ENCODE measurements around the gene ST3GAL2.

Gene ST3GAL2

DNA sequence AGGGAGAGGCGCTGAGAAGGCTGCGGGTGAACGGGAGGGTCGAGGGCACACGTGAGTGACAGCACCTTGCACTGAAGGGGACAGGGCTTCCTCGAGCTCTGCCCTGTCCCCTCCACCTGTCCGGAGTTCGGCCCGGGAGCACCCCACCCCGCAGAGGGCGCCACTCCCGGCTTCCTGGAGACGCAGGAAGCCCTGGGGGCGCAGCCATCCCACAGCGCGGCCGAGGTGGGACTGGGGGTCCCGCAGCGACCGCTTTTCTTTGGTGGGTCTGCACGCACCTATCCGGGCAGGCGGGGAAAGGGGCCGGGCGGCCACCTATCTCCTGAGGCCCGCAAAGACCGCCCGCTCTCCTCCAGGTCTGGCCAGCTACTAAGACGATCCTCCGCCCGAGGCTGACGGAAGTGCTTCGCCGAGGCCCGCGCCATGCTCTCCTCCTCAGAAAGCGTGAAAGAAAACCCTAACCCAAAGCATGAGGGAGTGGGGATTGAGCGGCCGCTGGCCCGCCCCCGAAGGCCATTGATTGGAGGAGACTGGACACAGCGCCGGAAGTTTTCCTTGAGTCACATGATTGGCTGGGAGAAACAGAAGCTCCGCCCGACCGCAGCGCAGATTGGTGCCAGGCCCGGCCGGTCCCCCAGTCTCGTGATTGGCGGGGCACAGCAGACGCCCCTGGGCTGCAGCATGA, 57.8 kb downstream of the ST3GAL2 start:
- H3K4me3 ChIP-seq (ENCODE audit: insufficient read depth in 1 of 2, low read depth in 1 of 2, low read length in 2 of 2), result peak overlapping the region; percentile 73 to 86

DNA sequence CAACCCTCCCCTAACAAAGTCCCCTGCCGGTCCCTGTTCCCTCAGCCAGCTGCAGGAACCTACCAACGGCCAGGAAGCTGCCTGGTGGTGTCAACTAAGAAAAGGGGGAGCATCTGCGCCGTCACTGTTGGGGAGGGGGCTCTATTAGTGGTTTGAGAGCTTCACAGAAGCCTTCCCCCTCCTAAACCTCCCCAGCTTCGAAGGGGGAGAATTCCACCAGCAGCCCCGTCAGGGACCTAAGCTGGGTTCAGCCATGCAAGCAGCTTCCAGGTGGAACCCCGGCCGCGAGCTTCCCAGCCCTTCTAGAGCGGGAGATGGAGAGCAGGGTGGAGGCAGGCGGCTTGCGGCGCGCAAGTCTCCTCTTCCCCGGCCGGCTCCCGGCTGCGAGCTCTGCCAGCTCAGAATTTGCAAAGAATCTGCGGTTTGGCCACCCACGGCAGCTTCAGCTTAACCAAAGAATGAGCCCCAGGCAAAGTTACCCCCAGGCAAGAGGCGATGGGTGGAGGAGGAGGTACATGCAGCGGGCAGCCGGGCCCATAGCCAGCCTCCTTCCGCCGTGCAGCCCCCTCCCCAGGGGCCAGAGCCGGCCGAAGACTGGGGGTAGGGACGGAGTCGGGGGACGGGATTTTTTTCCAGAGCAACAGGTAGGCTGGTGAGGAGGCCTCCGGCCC, 58.5 kb downstream of the ST3GAL2 start:
- Histone ChIP-seq H2BK12ac (ENCODE audit: low read length in 2 of 2) (peak overlapping the region in 1 of 2 experiments; percentile 15), H3K4me3 (ENCODE audit: insufficient read depth in 1 of 2, low read depth in 1 of 2, low read length in 2 of 2) (peak overlapping the region; percentile 73 to 86), H3K79me1 (replicated peaks; ENCODE audit: low read length, poor library complexity, severe bottlenecking) (peaks cover 1% of the 10 kb centered on the region), H3K23ac (ENCODE audit: low read length in 2 of 2) (peak overlapping the region in 1 of 2 experiments; percentile 97), H3K36me3 (ENCODE audit: control insufficient read depth in 1 of 2, insufficient read depth in 2 of 2, low read depth in 1 of 2, low read length in 2 of 2) (peaks cover 36 to 50% of the 10 kb centered on the region in 2 experiments), H2BK5ac (ENCODE audit: low read depth, low read length, poor library complexity, severe bottlenecking) (peak overlapping the region; percentile 93), H3K9me3 (ENCODE audit: control insufficient read depth, low read length) (no peaks in the 10 kb centered on the region), H4K8ac (ENCODE audit: low read length) (peak overlapping the region; percentile 89), H3K4ac (ENCODE audit: low read depth in 1 of 2, low read length in 2 of 2) (peak overlapping the region; percentile 90 to 95), H4K91ac (ENCODE audit: low read length) (peak overlapping the region; percentile 73), H2AFZ (ENCODE audit: low read depth, low read length) (peak overlapping the region; percentile 67), H3K4me2 (ENCODE audit: low read length, poor library complexity, severe bottlenecking) (peak overlapping the region; percentile 92), H3K27me3 (ENCODE audit: control insufficient read depth in 1 of 2, insufficient read depth in 1 of 2, low read length in 2 of 2) (no peaks in the 10 kb centered on the region), H3K18ac (ENCODE audit: low read depth in 1 of 2, low read length in 2 of 2) (peak overlapping the region; percentile 80 to 96), H3K14ac (ENCODE audit: low read length in 2 of 2) (peak overlapping the region in 1 of 2 experiments; percentile 92), H3K27ac (ENCODE audit: low read length, poor library complexity, severe bottlenecking) (peak overlapping the region; percentile 96), H2BK120ac (ENCODE audit: low read depth, low read length) (peak overlapping the region; percentile 77), H2AK5ac (ENCODE audit: low read length, severe bottlenecking) (peak overlapping the region; percentile 99), H3K4me1 (ENCODE audit: control insufficient read depth, insufficient read depth, low read depth, low read length) (peaks cover 20% of the 10 kb centered on the region), H3K9ac (ENCODE audit: low read length) (peak overlapping the region; percentile 86), H2BK15ac (ENCODE audit: low read depth, poor library complexity, severe bottlenecking) (peak overlapping the region; percentile 70)
- peak; percentile 85 for DNase-seq
- WGBS, result under 1% methylated on average over 20 of the region's 31 CpGs

More for the DNA sequence above, 57.8 kb downstream of the ST3GAL2 start:
- Histone ChIP-seq H4K91ac (ENCODE audit: low read length) (peak overlapping the region; percentile 73), H3K14ac (ENCODE audit: low read length in 2 of 2) (peak overlapping the region; percentile 50 to 92), H2BK15ac (ENCODE audit: low read depth, poor library complexity, severe bottlenecking) (peak overlapping the region; percentile 86), H2AK5ac (ENCODE audit: low read length, severe bottlenecking) (peak overlapping the region; percentile 94), H3K23ac (ENCODE audit: low read length in 2 of 2) (peak overlapping the region in 1 of 2 experiments; percentile 97), H2BK5ac (ENCODE audit: low read depth, low read length, poor library complexity, severe bottlenecking) (peak overlapping the region; percentile 93), H2BK120ac (ENCODE audit: low read depth, low read length) (peak overlapping the region; percentile 77), H3K27ac (ENCODE audit: low read length, poor library complexity, severe bottlenecking) (peak overlapping the region; percentile 96), H3K79me1 (replicated peaks; ENCODE audit: low read length, poor library complexity, severe bottlenecking) (peaks cover 1% of the 10 kb centered on the region), H2AFZ (ENCODE audit: low read depth, low read length) (peak overlapping the region; percentile 67), H3K4me1 (ENCODE audit: control insufficient read depth, insufficient read depth, low read depth, low read length) (peaks cover 20% of the 10 kb centered on the region), H3K4me2 (ENCODE audit: low read length, poor library complexity, severe bottlenecking) (peak overlapping the region; percentile 92), H3K36me3 (ENCODE audit: control insufficient read depth in 1 of 2, insufficient read depth in 2 of 2, low read depth in 1 of 2, low read length in 2 of 2) (peaks cover 35 to 51% of the 10 kb centered on the region in 2 experiments), H3K9me3 (ENCODE audit: control insufficient read depth, low read length) (no peaks in the 10 kb centered on the region), H3K9ac (ENCODE audit: low read length) (peak overlapping the region; percentile 86), H4K8ac (ENCODE audit: low read length) (peak overlapping the region; percentile 98), H2BK12ac (ENCODE audit: low read length in 2 of 2) (peak overlapping the region in 1 of 2 experiments; percentile 67), H3K27me3 (ENCODE audit: control insufficient read depth in 1 of 2, insufficient read depth in 1 of 2, low read length in 2 of 2) (no peaks in the 10 kb centered on the region), H3K18ac (ENCODE audit: low read depth in 1 of 2, low read length in 2 of 2) (peak overlapping the region; percentile 80 to 96), H3K4ac (ENCODE audit: low read depth in 1 of 2, low read length in 2 of 2) (peak overlapping the region; percentile 90 to 95)
- peak; percentile 97 for DNase-seq
- WGBS, result 1% methylated on average over 52 of the region's 52 CpGs

DNA sequence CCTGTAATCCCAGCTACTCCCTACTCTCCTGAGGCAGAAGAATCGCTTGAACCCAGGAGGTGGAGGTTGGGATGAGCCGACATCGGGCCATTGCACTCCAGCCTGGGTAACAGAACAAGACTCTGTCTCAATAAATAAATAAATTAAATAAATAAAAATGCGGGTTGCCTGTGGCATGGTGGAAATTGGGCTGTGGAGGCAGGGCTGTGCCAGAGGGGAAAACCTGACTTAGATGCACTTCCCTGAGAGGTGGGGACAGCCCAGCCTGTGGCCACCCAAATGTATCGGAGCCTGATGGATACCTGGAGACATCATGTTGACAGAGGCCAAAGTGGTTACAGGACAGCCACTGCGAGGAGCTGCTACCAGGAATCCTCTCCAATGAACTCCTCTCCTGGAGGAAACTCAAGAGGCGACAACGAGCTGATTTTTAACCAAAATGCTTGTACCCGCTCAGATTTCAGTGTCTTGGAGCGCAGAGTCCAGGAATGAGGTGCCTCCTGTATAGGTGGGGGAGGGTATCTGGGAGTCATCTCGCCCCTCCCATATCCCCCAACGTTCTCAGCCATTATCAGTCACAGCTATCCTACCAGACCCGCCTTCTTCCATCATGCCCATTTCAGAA, 59.9 kb downstream of the ST3GAL2 start:
- no peak overlapping the region for H2BK12ac ChIP-seq (ENCODE audit: low read length in 2 of 2)
- H3K9ac ChIP-seq (ENCODE audit: low read length), result no peak overlapping the region
- no peak overlapping the region for H3K23ac ChIP-seq (ENCODE audit: low read length in 2 of 2)
- no peak overlapping the region for H3K4me2 ChIP-seq (ENCODE audit: low read length, poor library complexity, severe bottlenecking)
- H2BK120ac ChIP-seq (ENCODE audit: low read depth, low read length), result no peak overlapping the region
- H3K4me1 ChIP-seq (ENCODE audit: control insufficient read depth, insufficient read depth, low read depth, low read length), result peaks cover 23% of the 10 kb centered on the region
- H3K4ac ChIP-seq (ENCODE audit: low read depth in 1 of 2, low read length in 2 of 2), result no peak overlapping the region
- 95% methylated on average over 3 of the region's 13 CpGs for WGBS
- H3K18ac ChIP-seq (ENCODE audit: low read depth in 1 of 2, low read length in 2 of 2), result no peak overlapping the region
- H4K91ac ChIP-seq (ENCODE audit: low read length), result no peak overlapping the region
- DNase-seq, result no peak
- no peak overlapping the region for H3K27ac ChIP-seq (ENCODE audit: low read length, poor library complexity, severe bottlenecking)
- H2BK15ac ChIP-seq (ENCODE audit: low read depth, poor library complexity, severe bottlenecking), result no peak overlapping the region
- no peak overlapping the region for H3K4me3 ChIP-seq (ENCODE audit: insufficient read depth in 1 of 2, low read depth in 1 of 2, low read length in 2 of 2)
- H3K9me3 ChIP-seq (ENCODE audit: control insufficient read depth, low read length), result no peaks in the 10 kb centered on the region
- peaks cover 46 to 47% of the 10 kb centered on the region in 2 experiments for H3K36me3 ChIP-seq (ENCODE audit: control insufficient read depth in 1 of 2, insufficient read depth in 2 of 2, low read depth in 1 of 2, low read length in 2 of 2)
- H2BK5ac ChIP-seq (ENCODE audit: low read depth, low read length, poor library complexity, severe bottlenecking), result no peak overlapping the region
- H3K79me1 ChIP-seq (replicated peaks; ENCODE audit: low read length, poor library complexity, severe bottlenecking), result peaks cover 6% of the 10 kb centered on the region
- H2AK5ac ChIP-seq (ENCODE audit: low read length, severe bottlenecking), result peak overlapping the region; percentile 29
- peak overlapping the region; percentile 77 for H4K8ac ChIP-seq (ENCODE audit: low read length)
- H3K27me3 ChIP-seq (ENCODE audit: control insufficient read depth in 1 of 2, insufficient read depth in 1 of 2, low read length in 2 of 2), result no peaks in the 10 kb centered on the region
- no peak overlapping the region for H2AFZ ChIP-seq (ENCODE audit: low read depth, low read length)
- no peak overlapping the region for H3K14ac ChIP-seq (ENCODE audit: low read length in 2 of 2)

- no peak overlapping the region for H4K91ac ChIP-seq (ENCODE audit: low read length)
- no peak overlapping the region for H3K4me3 ChIP-seq (ENCODE audit: insufficient read depth in 1 of 2, low read depth in 1 of 2, low read length in 2 of 2)
- no peak overlapping the region for H2AK5ac ChIP-seq (ENCODE audit: low read length, severe bottlenecking)
- H2BK12ac ChIP-seq (ENCODE audit: low read length in 2 of 2), result no peak overlapping the region
- peaks cover 23% of the 10 kb centered on the region for H3K4me1 ChIP-seq (ENCODE audit: control insufficient read depth, insufficient read depth, low read depth, low read length)
- no peaks in the 10 kb centered on the region for H3K27me3 ChIP-seq (ENCODE audit: control insufficient read depth in 1 of 2, insufficient read depth in 1 of 2, low read length in 2 of 2)
- no peak overlapping the region for H3K23ac ChIP-seq (ENCODE audit: low read length in 2 of 2)
- H2BK120ac ChIP-seq (ENCODE audit: low read depth, low read length), result no peak overlapping the region
- H3K18ac ChIP-seq (ENCODE audit: low read depth in 1 of 2, low read length in 2 of 2), result no peak overlapping the region
- H2BK15ac ChIP-seq (ENCODE audit: low read depth, poor library complexity, severe bottlenecking), result no peak overlapping the region
- H3K4ac ChIP-seq (ENCODE audit: low read depth in 1 of 2, low read length in 2 of 2), result no peak overlapping the region
- no peak overlapping the region for H3K4me2 ChIP-seq (ENCODE audit: low read length, poor library complexity, severe bottlenecking)
- peaks cover 46 to 47% of the 10 kb centered on the region in 2 experiments for H3K36me3 ChIP-seq (ENCODE audit: control insufficient read depth in 1 of 2, insufficient read depth in 2 of 2, low read depth in 1 of 2, low read length in 2 of 2)
- peaks cover 8% of the 10 kb centered on the region for H3K79me1 ChIP-seq (replicated peaks; ENCODE audit: low read length, poor library complexity, severe bottlenecking)
- H2BK5ac ChIP-seq (ENCODE audit: low read depth, low read length, poor library complexity, severe bottlenecking), result no peak overlapping the region
- no peaks in the 10 kb centered on the region for H3K9me3 ChIP-seq (ENCODE audit: control insufficient read depth, low read length)
- no peak for DNase-seq
- H2AFZ ChIP-seq (ENCODE audit: low read depth, low read length), result no peak overlapping the region
- no peak overlapping the region for H3K14ac ChIP-seq (ENCODE audit: low read length in 2 of 2)
- H3K27ac ChIP-seq (ENCODE audit: low read length, poor library complexity, severe bottlenecking), result no peak overlapping the region
- H3K9ac ChIP-seq (ENCODE audit: low read length), result no peak overlapping the region
- no CpG with 5 or more reads among the region's 2 CpGs for WGBS
- no peak overlapping the region for H4K8ac ChIP-seq (ENCODE audit: low read length)
Observed at GRCh38 chr16:70377782-70378181, 61.1 kb downstream of the ST3GAL2 start.
